Measurements from ENCODE around the gene CASZ1.

CASZ1 gene

GRCh38 chr1:10622910-10623685, 173.3 kb downstream of the CASZ1 start:
- no peak for DNase-seq (ENCODE audit: low read depth)

- no peak for DNase-seq (ENCODE audit: low read depth)
Observed at GRCh38 chr1:10621906-10622305, 174.5 kb downstream of the CASZ1 start.

- DNase-seq (ENCODE audit: low read depth) = no peak
Observed at GRCh38 chr1:10620776-10621175, 175.7 kb downstream of the CASZ1 start.

GRCh38 chr1:10617931-10618885, 178.2 kb downstream of the CASZ1 start:
- no peak for DNase-seq (ENCODE audit: low read depth)

GRCh38 chr1:10617318-10617717, 179.1 kb downstream of the CASZ1 start:
- DNase-seq (ENCODE audit: low read depth) = no peak

- no peak for DNase-seq (ENCODE audit: low read depth)
Observed at GRCh38 chr1:10616696-10617095, 179.8 kb downstream of the CASZ1 start.

- DNase-seq (ENCODE audit: low read depth) = no peak
Observed at GRCh38 chr1:10615932-10616671, 180.3 kb downstream of the CASZ1 start.

- DNase-seq (ENCODE audit: low read depth) = no peak
Observed at GRCh38 chr1:10615332-10615731, 181.1 kb downstream of the CASZ1 start.

- no peak for DNase-seq (ENCODE audit: low read depth)
Observed at GRCh38 chr1:10614377-10615225, 181.8 kb downstream of the CASZ1 start.

- DNase-seq (ENCODE audit: low read depth) = no peak
Observed at GRCh38 chr1:10613861-10614260, 182.6 kb downstream of the CASZ1 start.

GRCh38 chr1:10613340-10613739, 183.1 kb downstream of the CASZ1 start:
- DNase-seq (ENCODE audit: low read depth) = no peak

GRCh38 chr1:10612436-10613160, 183.8 kb downstream of the CASZ1 start:
- no peak for DNase-seq (ENCODE audit: low read depth)

- DNase-seq (ENCODE audit: low read depth) = no peak
Observed at GRCh38 chr1:10610901-10611600, 185.4 kb downstream of the CASZ1 start.

- DNase-seq (ENCODE audit: low read depth) = no peak
Observed at GRCh38 chr1:10608690-10609089, 187.8 kb downstream of the CASZ1 start.

- DNase-seq (ENCODE audit: low read depth) = no peak
Observed at GRCh38 chr1:10607228-10607627, 189.2 kb downstream of the CASZ1 start.

- no peak for DNase-seq (ENCODE audit: low read depth)
Observed at GRCh38 chr1:10606064-10606463, 190.4 kb downstream of the CASZ1 start.

GRCh38 chr1:10604966-10605365, 191.5 kb downstream of the CASZ1 start:
- no peak for DNase-seq (ENCODE audit: low read depth)

GRCh38 chr1:10602936-10603335, 193.5 kb downstream of the CASZ1 start:
- DNase-seq (ENCODE audit: low read depth) = no peak

- DNase-seq (ENCODE audit: low read depth) = no peak
Observed at GRCh38 chr1:10601342-10602070, 194.9 kb downstream of the CASZ1 start.

Data from stimulated activated CD8-positive, alpha-beta memory T cell treated with anti-CD3 and anti-CD28 coated beads, Interleukin-15, amount 100 ng/mL, for 24 hours (primary cell).